WTC11 (cell line): Measurements from ENCODE around the gene MKNK2. TPM values are rescaled to one million over a fixed set of nuclear protein-coding genes. Genes with fewer than 3 reads are reported as not detected.

Source experiments
- ATAC-seq: fragments of 200-7000 bp; cut with Tn5 transposase; 2 replicates; pipeline ENCODE4 v1.10.0; 2021; ENCODE audit warnings: mild to moderate bottlenecking, moderate library complexity
- CTCF ChIA-PET: fragments of 300-600 bp; sonication (Branson Sonifier 250); formaldehyde crosslinking; loops from one replicate; lab custom pipeline; 2021; ENCODE audit warnings: antibody characterized with exemption; lab: Charles Lee
- POLR2A ChIA-PET: fragments of 350-600 bp; sonication (Branson Sonifier 250); formaldehyde crosslinking; loops from one replicate; lab custom pipeline; 2021; ENCODE audit warnings: antibody characterized with exemption; lab: Charles Lee
- DNase-seq: peaks from one replicate; pipeline ENCODE4 v3.0.0; 2021; ENCODE audit warnings: low spot score
- H3K27ac Mint-ChIP-seq: 2 replicates; pipeline ENCODE4 v1.8.0; 2021; ENCODE audit warnings: mixed read lengths
- H3K27me3 Mint-ChIP-seq: 2 replicates; pipeline ENCODE4 v1.8.0; 2021; ENCODE audit warnings: low read depth, mild to moderate bottlenecking, moderate library complexity, mixed read lengths
- H3K36me3 Mint-ChIP-seq: 2 replicates; pipeline ENCODE4 v1.8.0; 2021; ENCODE audit warnings: mixed read lengths
- H3K4me1 Mint-ChIP-seq: 2 replicates; pipeline ENCODE4 v1.8.0; 2022; ENCODE audit warnings: mixed read lengths
- H3K4me3 Mint-ChIP-seq: 2 replicates; pipeline ENCODE4 v1.8.0; 2021; ENCODE audit warnings: mild to moderate bottlenecking, moderate library complexity, mixed read lengths
- H3K9me3 Mint-ChIP-seq: 2 replicates; pipeline ENCODE4 v1.8.0; 2021; ENCODE audit warnings: mixed read lengths
- ARID4B ChIP-seq: sonication (generic); formaldehyde crosslinking; IDR thresholded peaks from 2 replicates; pipeline ENCODE4 v1.8.0; 2023; ENCODE audit warnings: missing genetic modification reagents, mild to moderate bottlenecking, borderline replicate concordance
- ATF1 ChIP-seq: sonication (generic); formaldehyde crosslinking; IDR thresholded peaks from 2 replicates; pipeline ENCODE4 v1.8.1; 2023; ENCODE audit warnings: mild to moderate bottlenecking, moderate library complexity, missing genetic modification reagents
- ATF2 ChIP-seq: sonication (generic); formaldehyde crosslinking; IDR thresholded peaks from 2 replicates; pipeline ENCODE4 v1.8.1; 2022; ENCODE audit warnings: low read depth, missing genetic modification reagents, borderline replicate concordance
- CREB1 ChIP-seq: sonication (generic); formaldehyde crosslinking; IDR thresholded peaks from 2 replicates; pipeline ENCODE4 v1.8.0; 2023; ENCODE audit warnings: mild to moderate bottlenecking, missing genetic modification reagents
- ETV6 ChIP-seq: sonication (generic); formaldehyde crosslinking; IDR thresholded peaks from 2 replicates; pipeline ENCODE4 v1.8.1; 2022; ENCODE audit warnings: mild to moderate bottlenecking, missing genetic modification reagents
- GRHL2 ChIP-seq: fragments of 250-450 bp; sonication (Bioruptor Pico); IDR thresholded peaks from 2 replicates; pipeline ENCODE4 v1.8.0; 2022; ENCODE audit warnings: mild to moderate bottlenecking, moderate library complexity; ENCODE audit not compliant: insufficient replicate concordance, severe bottlenecking
- HMGA2 ChIP-seq: fragments of 250-450 bp; sonication (Bioruptor Pico); IDR thresholded peaks from 2 replicates; pipeline ENCODE4 v1.4.0; 2021; ENCODE audit warnings: mild to moderate bottlenecking, moderate library complexity
- IRF2 ChIP-seq: sonication (generic); formaldehyde crosslinking; IDR thresholded peaks from 2 replicates; pipeline ENCODE4 v1.8.0; 2022; ENCODE audit warnings: low read depth, missing genetic modification reagents, borderline replicate concordance
- JUN ChIP-seq: sonication (generic); formaldehyde crosslinking; IDR thresholded peaks from 2 replicates; pipeline ENCODE4 v1.8.0; 2023; ENCODE audit warnings: mild to moderate bottlenecking, missing genetic modification reagents
- MAX ChIP-seq: sonication (generic); formaldehyde crosslinking; IDR thresholded peaks from 2 replicates; pipeline ENCODE4 v1.8.0; 2022; ENCODE audit warnings: mild to moderate bottlenecking, missing genetic modification reagents
- MXD4 ChIP-seq: fragments of 250-450 bp; sonication (Bioruptor Pico); IDR thresholded peaks from 2 replicates; pipeline ENCODE4 v1.8.0; 2021; ENCODE audit warnings: mild to moderate bottlenecking, moderate library complexity, borderline replicate concordance
- OVOL2 ChIP-seq: fragments of 250-450 bp; sonication (Bioruptor Pico); IDR thresholded peaks from 2 replicates; pipeline ENCODE4 v1.9.0; 2021; ENCODE audit warnings: mild to moderate bottlenecking, borderline replicate concordance
- RELA ChIP-seq: sonication (generic); formaldehyde crosslinking; IDR thresholded peaks from 2 replicates; pipeline ENCODE4 v1.8.1; 2022; ENCODE audit warnings: missing genetic modification reagents, mild to moderate bottlenecking, borderline replicate concordance
- RORB ChIP-seq: fragments of 250-450 bp; sonication (Bioruptor Pico); IDR thresholded peaks from 2 replicates; pipeline ENCODE4 v1.9.0; 2021; ENCODE audit warnings: mild to moderate bottlenecking
- ZNF121 ChIP-seq: sonication (generic); formaldehyde crosslinking; IDR thresholded peaks from 2 replicates; pipeline ENCODE4 v1.8.0; 2023; ENCODE audit warnings: missing genetic modification reagents
- ZNF138 ChIP-seq: sonication (generic); formaldehyde crosslinking; conservative IDR thresholded peaks from 2 replicates; pipeline ENCODE4 v1.8.1; 2022; ENCODE audit warnings: mild to moderate bottlenecking, moderate library complexity, missing genetic modification reagents
- ZNF263 ChIP-seq: sonication (generic); formaldehyde crosslinking; IDR thresholded peaks from 2 replicates; pipeline ENCODE4 v1.8.1; 2022; ENCODE audit warnings: low read depth, mild to moderate bottlenecking, moderate library complexity, missing genetic modification reagents
- ZNF425 ChIP-seq: fragments of 250-450 bp; sonication (Bioruptor Pico); conservative IDR thresholded peaks from 2 replicates; pipeline ENCODE4 v1.9.0; 2021; ENCODE audit warnings: mild to moderate bottlenecking
- ZSCAN18 ChIP-seq: fragments of 250-450 bp; sonication (Bioruptor Pico); IDR thresholded peaks from 2 replicates; pipeline ENCODE4 v2.1.2; 2022; ENCODE audit warnings: mild to moderate bottlenecking, moderate library complexity
- total RNA-seq: library from RNA; stranded (reverse); gene quantifications from 3 replicates; pipeline ENCODE4 v1.2.3, GENCODE V29; 2021
- TF ChIP-seq, protein P1 (sequence below): sonication (generic); formaldehyde crosslinking; IDR thresholded peaks from 2 replicates; pipeline ENCODE4 v1.8.1; 2023; ENCODE audit warnings: mild to moderate bottlenecking, missing genetic modification reagents, moderate library complexity
- TF ChIP-seq, protein P2 (sequence below): sonication (generic); formaldehyde crosslinking; IDR thresholded peaks from 2 replicates; pipeline ENCODE4 v1.8.1; 2022; ENCODE audit warnings: mild to moderate bottlenecking, moderate library complexity, missing genetic modification reagents

The MKNK2 gene
- total RNA-seq, 1 experiment from 2014 or later, result 165 TPM

DNA sequence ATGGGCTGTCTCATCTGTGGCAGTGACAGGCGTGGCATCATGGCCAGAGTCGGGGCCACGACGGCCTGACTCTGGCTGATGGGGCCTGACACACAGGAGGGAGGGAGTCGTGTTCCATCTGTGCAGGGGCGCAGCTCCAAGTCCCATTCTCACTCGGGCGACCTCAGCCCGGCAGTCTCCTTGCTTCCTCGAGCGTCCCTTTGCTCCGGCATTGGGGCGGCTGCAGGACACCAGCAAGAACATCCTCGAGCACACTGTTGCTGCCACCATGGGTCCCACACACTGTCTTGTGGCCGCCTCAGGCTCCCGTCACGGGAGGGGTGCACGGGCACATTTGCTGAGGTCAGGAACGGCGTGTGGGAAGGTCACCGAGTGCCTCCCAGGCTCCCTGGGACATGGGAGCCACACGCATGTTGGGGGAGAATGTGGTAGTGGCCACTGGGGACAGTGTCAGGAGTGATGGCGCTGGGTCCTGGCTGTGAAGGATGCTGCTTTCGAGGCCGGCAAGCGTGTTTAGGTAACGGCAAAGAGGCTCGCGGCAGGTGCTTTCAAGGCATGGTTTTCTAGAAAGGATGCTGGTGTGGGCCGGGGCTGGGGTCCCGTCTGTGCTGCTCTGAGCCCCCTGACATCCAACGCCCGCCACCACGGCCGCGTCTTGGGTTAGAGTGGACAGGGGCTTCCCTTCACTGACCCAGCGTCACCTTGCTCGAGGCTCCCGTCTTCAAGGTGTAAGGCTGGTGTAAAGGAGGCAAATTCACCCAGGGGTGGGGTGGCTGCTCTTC, 49.1 kb upstream of the MKNK2 start:
- Mint-ChIP-seq H3K4me1 (peaks cover 3% of the 10 kb centered on the region; the same call in 1 of the 2 replicates), H3K27me3 (no peaks in the 10 kb centered on the region), H3K9me3 (peaks cover 8% of the 10 kb centered on the region), H3K27ac (no peak overlapping the region), H3K36me3 (peaks cover 34% of the 10 kb centered on the region), H3K4me3 (no peak overlapping the region)
- ChIA-PET CTCF (no interaction called here), POLR2A (no interaction called here)
- ATAC-seq (no peak), DNase-seq (no peak)
- TF ChIP-seq HMGA2 (CRISPR knock-in tag) (no peak), RORB (CRISPR knock-in tag) (no peak), JUN (CRISPR knock-in tag) (no peak), ETV6 (no peak)
- TF ChIP-seq, protein P1, sequence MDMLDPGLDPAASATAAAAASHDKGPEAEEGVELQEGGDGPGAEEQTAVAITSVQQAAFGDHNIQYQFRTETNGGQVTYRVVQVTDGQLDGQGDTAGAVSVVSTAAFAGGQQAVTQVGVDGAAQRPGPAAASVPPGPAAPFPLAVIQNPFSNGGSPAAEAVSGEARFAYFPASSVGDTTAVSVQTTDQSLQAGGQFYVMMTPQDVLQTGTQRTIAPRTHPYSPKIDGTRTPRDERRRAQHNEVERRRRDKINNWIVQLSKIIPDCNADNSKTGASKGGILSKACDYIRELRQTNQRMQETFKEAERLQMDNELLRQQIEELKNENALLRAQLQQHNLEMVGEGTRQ, result no peak

GRCh38 chr19:2099054-2099501, 48.0 kb upstream of the MKNK2 start:
- Mint-ChIP-seq H3K4me3 (no peak overlapping the region), H3K9me3 (peaks cover 4% of the 10 kb centered on the region; the same call in 1 of the 2 replicates), H3K4me1 (peaks cover 5% of the 10 kb centered on the region; the same call in 1 of the 2 replicates), H3K27me3 (no peaks in the 10 kb centered on the region), H3K27ac (no peak overlapping the region), H3K36me3 (peaks cover 25% of the 10 kb centered on the region)
- no peak for ATAC-seq
- no peak for TF ChIP-seq ZSCAN18 (CRISPR knock-in tag)
- TF ChIP-seq MXD4 (CRISPR knock-in tag), result no peak
- TF ChIP-seq HMGA2 (CRISPR knock-in tag), result no peak
- TF ChIP-seq GRHL2, result no peak
- TF ChIP-seq ZNF121, result no peak
- no peak for TF ChIP-seq ZNF425 (CRISPR knock-in tag)
- no peak for TF ChIP-seq CREB1 (CRISPR knock-in tag)
- TF ChIP-seq OVOL2 (CRISPR knock-in tag), result no peak
- no peak for TF ChIP-seq ZNF138 (CRISPR knock-in tag)
- no peak for TF ChIP-seq ATF1 (CRISPR knock-in tag)
- TF ChIP-seq, protein P2, sequence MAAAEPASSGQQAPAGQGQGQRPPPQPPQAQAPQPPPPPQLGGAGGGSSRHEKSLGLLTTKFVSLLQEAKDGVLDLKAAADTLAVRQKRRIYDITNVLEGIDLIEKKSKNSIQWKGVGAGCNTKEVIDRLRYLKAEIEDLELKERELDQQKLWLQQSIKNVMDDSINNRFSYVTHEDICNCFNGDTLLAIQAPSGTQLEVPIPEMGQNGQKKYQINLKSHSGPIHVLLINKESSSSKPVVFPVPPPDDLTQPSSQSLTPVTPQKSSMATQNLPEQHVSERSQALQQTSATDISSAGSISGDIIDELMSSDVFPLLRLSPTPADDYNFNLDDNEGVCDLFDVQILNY, result no peak
- no peak for TF ChIP-seq IRF2 (CRISPR knock-in tag)
- no peak for TF ChIP-seq ZNF263 (CRISPR knock-in tag)
- TF ChIP-seq RELA (CRISPR knock-in tag), result no peak
- TF ChIP-seq MAX (CRISPR knock-in tag), result no peak
- TF ChIP-seq ARID4B (CRISPR knock-in tag), result no peak
- no peak for TF ChIP-seq ATF2 (CRISPR knock-in tag)
- CTCF ChIA-PET, result interaction anchor here (0.6 kb wide), 1 partner anchor 21 kb away, joined by 6 read pairs; no protein-coding TSS in a partner anchor
- POLR2A ChIA-PET, result no interaction called here
- no peak for DNase-seq
